Measurements from ENCODE around the gene B3GALT2. TPM values are rescaled to one million over a fixed set of nuclear protein-coding genes. Genes with fewer than 3 reads are reported as not detected.

B3GALT2 gene
- total and polyA plus RNA-seq, 2 of the 13 experiments (the other 11 are each of a cell fraction or from before 2014, with no cell fraction given), result not detected

GRCh38 chr1:193222056-193222615, 35.7 kb upstream of the B3GALT2 start:
- intact Hi-C loops (cut with micrococcal nuclease; ENCODE audit: unreplicated experiment), result no loop called here
- FAIRE-seq (no peak), ATAC-seq (no peak), DNase-seq (ENCODE audit: low spot score) (no peak)
- no peaks in the 10 kb centered on the region for H4K20me1 ChIP-seq (ENCODE audit: insufficient read depth, low read length)
- H3K36me3 ChIP-seq (replicated peaks in 1 of 2; ENCODE audit: control insufficient read depth in 1 of 2, insufficient read depth in 2 of 2, low read length in 2 of 2), result peaks cover 2 to 11% of the 10 kb centered on the region in 2 experiments; a peak in 2 of 5 replicates
- no TSS peak for BruUV-seq (replicated peaks)
- no peak for TF ChIP-seq ZNF572 (CRISPR knock-in tag; IDR thresholded peaks at IDR 0.05)
- TF ChIP-seq CERS6 (CRISPR knock-in tag; IDR thresholded peaks at IDR 0.05), result no peak
- TF ChIP-seq SETDB1 (CRISPR knock-in tag; IDR thresholded peaks at IDR 0.05; ENCODE audit: borderline replicate concordance), result no peak
- TF ChIP-seq KLF11 (CRISPR knock-in tag; IDR thresholded peaks at IDR 0.05), result no peak
- TF ChIP-seq HNF4A (CRISPR knock-in tag; IDR thresholded peaks at IDR 0.05), result no peak
- TF ChIP-seq MAFF (IDR thresholded peaks at IDR 0.05; ENCODE audit: low read depth, low read length), result no peak
- TF ChIP-seq PRMT3 (CRISPR knock-in tag; IDR thresholded peaks at IDR 0.05; ENCODE audit: borderline replicate concordance, low read depth), result no peak
- no peak for TF ChIP-seq ZNF737 (CRISPR knock-in tag; IDR thresholded peaks at IDR 0.05; ENCODE audit: borderline replicate concordance)
- in situ Hi-C loops (cut with HindIII; ENCODE audit: extremely low pct_ligation_motif_present, low pct_unique_long_range_greater_than_20kb), result no loop called here
- H3K4me3 ChIP-seq (replicated peaks in 1 of 3; ENCODE audit: insufficient read depth in 1 of 3, low read depth in 2 of 3, low read length in 3 of 3), result no peak overlapping the region
- H3K4me1 ChIP-seq (ENCODE audit: insufficient read depth, low read length), result no peaks in the 10 kb centered on the region
- H3K9me3 ChIP-seq (ENCODE audit: low read length), result no peaks in the 10 kb centered on the region
- ChIA-PET CTCF (ENCODE audit: low intra/inter-chr PET ratio, low total read pairs) (no interaction called here), POLR2A (no interaction called here)
- H3K79me2 ChIP-seq (ENCODE audit: insufficient read depth, low read length), result peaks cover 3% of the 10 kb centered on the region
- WGBS (ENCODE audit: low lambda C conversion rate), result 96% methylated on average over 8 of the region's 8 CpGs
- H3K9ac ChIP-seq (ENCODE audit: insufficient read depth, low read depth, low read length), result no peak overlapping the region
- no peak overlapping the region for H3K4me2 ChIP-seq (ENCODE audit: low read depth, low read length)
- no peak overlapping the region for H2AFZ ChIP-seq (ENCODE audit: low read length)
- no peaks in the 10 kb centered on the region for H3K27me3 ChIP-seq (ENCODE audit: control insufficient read depth in 1 of 2, insufficient read depth in 2 of 2, low read length in 2 of 2)
- H3K27ac ChIP-seq (ENCODE audit: extremely low read length, insufficient read depth, low read length), result no peak overlapping the region

- no peak overlapping the region for H3K27ac ChIP-seq (ENCODE audit: extremely low read length, insufficient read depth, low read length)
- no peak for TF ChIP-seq ARID4A (CRISPR knock-in tag; IDR thresholded peaks at IDR 0.05; ENCODE audit: borderline replicate concordance)
- H3K27me3 ChIP-seq (ENCODE audit: control insufficient read depth in 1 of 2, insufficient read depth in 2 of 2, low read length in 2 of 2), result no peaks in the 10 kb centered on the region
- CTCF ChIA-PET (ENCODE audit: low intra/inter-chr PET ratio, low total read pairs), result no interaction called here
- no peak for ATAC-seq
- intact Hi-C loops (cut with micrococcal nuclease; ENCODE audit: unreplicated experiment), result no loop called here
- H3K4me2 ChIP-seq (ENCODE audit: low read depth, low read length), result no peak overlapping the region
- H3K4me3 ChIP-seq (replicated peaks in 1 of 3; ENCODE audit: insufficient read depth in 1 of 3, low read depth in 2 of 3, low read length in 3 of 3), result no peak overlapping the region
- H2AFZ ChIP-seq (ENCODE audit: low read length), result no peak overlapping the region
- peaks cover 2 to 15% of the 10 kb centered on the region in 2 experiments; a peak in 2 of 5 replicates for H3K36me3 ChIP-seq (replicated peaks in 1 of 2; ENCODE audit: control insufficient read depth in 1 of 2, insufficient read depth in 2 of 2, low read length in 2 of 2)
- no peak for DNase-seq (ENCODE audit: low spot score)
- in situ Hi-C loops (cut with HindIII; ENCODE audit: extremely low pct_ligation_motif_present, low pct_unique_long_range_greater_than_20kb), result no loop called here
- POLR2A ChIA-PET, result no interaction called here
- H3K9me3 ChIP-seq (ENCODE audit: low read length), result no peaks in the 10 kb centered on the region
- H3K79me2 ChIP-seq (ENCODE audit: insufficient read depth, low read length), result peaks cover 3% of the 10 kb centered on the region
- H3K4me1 ChIP-seq (ENCODE audit: insufficient read depth, low read length), result no peaks in the 10 kb centered on the region
- BruUV-seq (replicated peaks), result no TSS peak
- FAIRE-seq, result no peak
- no peaks in the 10 kb centered on the region for H4K20me1 ChIP-seq (ENCODE audit: insufficient read depth, low read length)
- H3K9ac ChIP-seq (ENCODE audit: insufficient read depth, low read depth, low read length), result no peak overlapping the region
These were observed 35.2 kb upstream of the B3GALT2 start for GRCh38 chr1:193221651-193222050.

Data from HepG2 (cell line).